ENCODE results near the gene BMP10. TPM values are rescaled to one million over a fixed set of nuclear protein-coding genes. Genes with fewer than 3 reads are reported as not detected.
"Not testable (repeated sequence)": the region's sequence is repeated elsewhere in the genome, so short reads cannot be mapped to it uniquely, and the experiment has no call there.

Gene BMP10
- total RNA-seq, 1 donor from 2014 or later = not detected

DNA sequence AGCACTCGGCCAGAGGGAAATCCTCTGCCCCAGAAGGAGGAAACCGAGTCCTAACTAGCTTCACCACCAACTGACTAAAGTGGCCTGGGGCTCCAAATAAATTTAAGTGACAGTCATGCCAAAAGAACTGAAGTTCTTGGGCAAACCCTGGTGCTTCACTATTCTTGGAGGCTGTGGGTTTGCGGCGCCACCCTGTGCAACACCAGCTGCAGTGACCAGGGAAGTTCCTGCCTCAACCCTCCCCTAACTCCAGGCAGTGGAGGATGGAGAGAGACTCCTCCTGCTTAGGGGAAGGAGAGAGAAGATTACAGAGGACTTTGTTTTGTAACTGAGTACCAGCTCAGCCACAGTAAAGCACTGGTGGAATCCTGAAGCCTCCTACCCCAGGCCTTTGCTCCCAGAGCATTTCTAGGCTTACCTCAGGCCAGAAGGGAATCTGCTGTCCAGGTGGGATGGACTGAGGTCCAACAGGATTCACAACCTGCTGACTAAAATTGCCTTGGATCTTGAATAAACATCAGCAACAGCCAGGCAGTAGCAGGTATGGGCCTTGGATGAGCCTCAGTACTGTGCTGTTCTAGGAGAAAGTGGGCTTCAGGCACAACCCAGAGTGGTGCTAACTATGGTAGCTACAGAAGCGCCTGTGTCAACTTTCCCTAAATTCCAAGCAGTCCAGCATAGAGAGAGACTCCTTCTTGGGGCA is 29.4 kb upstream of the BMP10 start:
- Mint-ChIP-seq H3K4me3 (ENCODE audit: unreplicated experiment) (no peak overlapping the region), H3K27ac (ENCODE audit: unreplicated experiment) (no peak overlapping the region), H3K27me3 (ENCODE audit: unreplicated experiment) (peaks cover 45% of the 10 kb centered on the region), H3K36me3 (ENCODE audit: unreplicated experiment) (no peaks in the 10 kb centered on the region), H3K4me1 (ENCODE audit: unreplicated experiment) (no peaks in the 10 kb centered on the region), H3K9me3 (ENCODE audit: unreplicated experiment) (peaks cover 36% of the 10 kb centered on the region)
- no peak for DNase-seq (ENCODE audit: extremely low spot score, unreplicated experiment)
- TF ChIP-seq, protein P1, sequence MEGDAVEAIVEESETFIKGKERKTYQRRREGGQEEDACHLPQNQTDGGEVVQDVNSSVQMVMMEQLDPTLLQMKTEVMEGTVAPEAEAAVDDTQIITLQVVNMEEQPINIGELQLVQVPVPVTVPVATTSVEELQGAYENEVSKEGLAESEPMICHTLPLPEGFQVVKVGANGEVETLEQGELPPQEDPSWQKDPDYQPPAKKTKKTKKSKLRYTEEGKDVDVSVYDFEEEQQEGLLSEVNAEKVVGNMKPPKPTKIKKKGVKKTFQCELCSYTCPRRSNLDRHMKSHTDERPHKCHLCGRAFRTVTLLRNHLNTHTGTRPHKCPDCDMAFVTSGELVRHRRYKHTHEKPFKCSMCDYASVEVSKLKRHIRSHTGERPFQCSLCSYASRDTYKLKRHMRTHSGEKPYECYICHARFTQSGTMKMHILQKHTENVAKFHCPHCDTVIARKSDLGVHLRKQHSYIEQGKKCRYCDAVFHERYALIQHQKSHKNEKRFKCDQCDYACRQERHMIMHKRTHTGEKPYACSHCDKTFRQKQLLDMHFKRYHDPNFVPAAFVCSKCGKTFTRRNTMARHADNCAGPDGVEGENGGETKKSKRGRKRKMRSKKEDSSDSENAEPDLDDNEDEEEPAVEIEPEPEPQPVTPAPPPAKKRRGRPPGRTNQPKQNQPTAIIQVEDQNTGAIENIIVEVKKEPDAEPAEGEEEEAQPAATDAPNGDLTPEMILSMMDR (IDR thresholded peaks at IDR 0.05) = no peak

DNA sequence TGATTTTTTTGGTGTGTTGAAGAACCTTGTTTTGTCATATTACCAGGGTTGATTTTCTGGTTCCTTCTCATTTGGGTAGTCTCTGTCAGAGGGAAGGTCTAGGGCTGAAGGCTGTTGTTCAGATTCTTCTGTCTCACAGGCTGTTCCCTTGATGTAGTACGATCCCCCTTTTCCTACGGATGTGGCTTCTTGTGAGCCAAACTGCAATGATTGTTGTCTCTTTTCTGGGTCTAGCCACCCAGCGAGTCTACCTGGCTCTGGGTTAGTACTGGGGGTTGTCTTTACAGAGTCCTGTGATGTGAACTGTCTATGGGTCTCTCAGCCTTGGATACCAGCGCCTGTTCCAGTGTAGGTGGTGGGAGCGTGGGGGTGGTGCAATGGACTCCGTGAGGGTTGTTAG is 24.8 kb upstream of the BMP10 start:
- H3K27me3 Mint-ChIP-seq (ENCODE audit: unreplicated experiment) = peaks cover 36% of the 10 kb centered on the region
- not testable (repeated sequence) for H3K4me1 Mint-ChIP-seq (ENCODE audit: unreplicated experiment); H3K9me3 Mint-ChIP-seq (ENCODE audit: unreplicated experiment); H3K36me3 Mint-ChIP-seq (ENCODE audit: unreplicated experiment); H3K4me3 Mint-ChIP-seq (ENCODE audit: unreplicated experiment); DNase-seq (ENCODE audit: extremely low spot score, unreplicated experiment); H3K27ac Mint-ChIP-seq (ENCODE audit: unreplicated experiment)

DNA sequence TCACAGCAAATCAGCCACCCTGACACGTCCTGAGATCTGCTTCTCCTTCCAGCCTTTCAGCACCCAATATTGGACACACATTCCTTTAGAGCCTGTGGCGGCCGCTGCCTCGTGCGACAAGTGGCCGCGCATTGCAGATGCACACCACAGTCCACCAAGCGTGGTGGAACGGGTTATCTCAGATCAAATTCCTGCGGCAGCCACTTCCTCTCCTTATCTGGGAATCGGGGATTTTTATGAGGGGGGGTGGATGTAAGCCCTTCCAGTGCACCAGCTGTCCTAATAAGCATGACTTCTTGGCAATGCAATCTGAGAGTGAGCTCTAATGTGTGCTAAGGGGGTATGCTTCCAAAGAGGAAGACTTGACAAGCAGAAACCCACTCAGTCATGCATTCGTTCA is 18.3 kb upstream of the BMP10 start:
- Mint-ChIP-seq H3K4me1 (ENCODE audit: unreplicated experiment) (no peaks in the 10 kb centered on the region), H3K27me3 (ENCODE audit: unreplicated experiment) (peaks cover 31% of the 10 kb centered on the region), H3K9me3 (ENCODE audit: unreplicated experiment) (peaks cover 8% of the 10 kb centered on the region), H3K36me3 (ENCODE audit: unreplicated experiment) (no peaks in the 10 kb centered on the region), H3K4me3 (ENCODE audit: unreplicated experiment) (no peak overlapping the region), H3K27ac (ENCODE audit: unreplicated experiment) (no peak overlapping the region)
- no peak for DNase-seq (ENCODE audit: extremely low spot score, unreplicated experiment)
- TF ChIP-seq, protein P1 (IDR thresholded peaks at IDR 0.05) = no peak

DNA sequence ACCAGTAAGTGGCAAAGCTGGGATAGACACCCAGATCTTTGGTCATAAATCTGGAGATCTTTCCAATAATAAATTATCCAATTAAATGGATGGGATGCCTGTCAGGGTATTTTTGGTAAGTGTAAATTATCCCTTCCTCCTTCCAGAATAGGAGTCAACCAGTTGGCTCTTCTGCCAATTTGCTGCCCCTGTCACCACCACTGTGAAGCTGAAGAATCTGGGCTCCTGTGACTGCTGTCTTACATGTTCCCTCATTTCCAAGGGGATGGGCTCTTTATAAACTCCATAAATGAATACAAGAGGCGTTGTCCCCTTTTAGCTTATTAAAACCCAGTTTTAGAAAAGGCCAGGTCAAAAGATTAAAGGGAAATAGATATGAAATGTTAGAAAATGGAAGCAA is 17.8 kb upstream of the BMP10 start:
- Mint-ChIP-seq H3K4me3 (ENCODE audit: unreplicated experiment) (no peak overlapping the region), H3K27me3 (ENCODE audit: unreplicated experiment) (peaks cover 31% of the 10 kb centered on the region), H3K27ac (ENCODE audit: unreplicated experiment) (no peak overlapping the region), H3K36me3 (ENCODE audit: unreplicated experiment) (no peaks in the 10 kb centered on the region), H3K9me3 (ENCODE audit: unreplicated experiment) (peaks cover 8% of the 10 kb centered on the region), H3K4me1 (ENCODE audit: unreplicated experiment) (no peaks in the 10 kb centered on the region)
- DNase-seq (ENCODE audit: extremely low spot score, unreplicated experiment) = no peak
- TF ChIP-seq, protein P1 (IDR thresholded peaks at IDR 0.05) = no peak

DNA sequence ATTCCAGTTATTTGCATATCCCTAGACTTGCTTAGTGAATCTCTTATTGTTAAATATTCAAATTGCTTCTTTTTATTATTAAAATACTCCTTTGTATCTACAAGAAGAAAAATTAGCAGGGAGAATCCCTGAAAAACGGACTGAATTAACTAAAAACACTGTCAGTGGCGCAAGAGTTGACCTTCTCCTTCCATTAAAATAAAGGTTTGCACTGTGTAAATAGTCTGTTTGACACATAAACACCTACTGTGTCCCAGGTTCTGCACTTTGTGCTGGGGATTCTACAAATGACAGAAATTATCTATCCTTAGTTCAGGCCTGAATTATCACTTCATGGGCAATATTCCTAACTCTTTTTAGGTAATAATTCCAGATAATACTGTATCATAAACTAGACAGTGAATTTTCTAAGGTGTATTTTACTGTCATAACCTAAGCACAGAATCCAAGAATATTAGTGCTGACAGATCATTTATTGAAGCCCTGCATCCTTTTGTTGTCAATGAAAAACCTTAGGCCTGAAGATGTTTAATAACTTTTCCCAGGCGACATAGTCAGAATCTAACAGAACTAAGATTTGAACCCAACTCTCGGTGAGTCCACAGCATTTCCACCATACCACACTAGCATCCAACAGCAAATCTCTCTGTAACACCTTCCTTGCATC is 17.0 kb upstream of the BMP10 start:
- peaks cover 8% of the 10 kb centered on the region for H3K9me3 Mint-ChIP-seq (ENCODE audit: unreplicated experiment)
- peaks cover 25% of the 10 kb centered on the region for H3K27me3 Mint-ChIP-seq (ENCODE audit: unreplicated experiment)
- TF ChIP-seq, protein P1 (IDR thresholded peaks at IDR 0.05) = no peak
- no peaks in the 10 kb centered on the region for H3K4me1 Mint-ChIP-seq (ENCODE audit: unreplicated experiment)
- no peak overlapping the region for H3K4me3 Mint-ChIP-seq (ENCODE audit: unreplicated experiment)
- no peaks in the 10 kb centered on the region for H3K36me3 Mint-ChIP-seq (ENCODE audit: unreplicated experiment)
- no peak overlapping the region for H3K27ac Mint-ChIP-seq (ENCODE audit: unreplicated experiment)
- no peak for DNase-seq (ENCODE audit: extremely low spot score, unreplicated experiment)
